ENCODE data around the gene SLC34A1. TPM values are rescaled to one million over a fixed set of nuclear protein-coding genes. Genes with fewer than 3 reads are reported as not detected.

Gene SLC34A1
- total and polyA plus RNA-seq, 4 donors, result 0.23 to 1.0 (median 0.47) TPM

GRCh38 chr5:177434437-177434836 is 50.2 kb downstream of the SLC34A1 start (continued):
- TF ChIP-seq CTCF (IDR thresholded peaks at IDR 0.05; ENCODE audit: low read depth, low read length, missing input control), result no peak

DNA sequence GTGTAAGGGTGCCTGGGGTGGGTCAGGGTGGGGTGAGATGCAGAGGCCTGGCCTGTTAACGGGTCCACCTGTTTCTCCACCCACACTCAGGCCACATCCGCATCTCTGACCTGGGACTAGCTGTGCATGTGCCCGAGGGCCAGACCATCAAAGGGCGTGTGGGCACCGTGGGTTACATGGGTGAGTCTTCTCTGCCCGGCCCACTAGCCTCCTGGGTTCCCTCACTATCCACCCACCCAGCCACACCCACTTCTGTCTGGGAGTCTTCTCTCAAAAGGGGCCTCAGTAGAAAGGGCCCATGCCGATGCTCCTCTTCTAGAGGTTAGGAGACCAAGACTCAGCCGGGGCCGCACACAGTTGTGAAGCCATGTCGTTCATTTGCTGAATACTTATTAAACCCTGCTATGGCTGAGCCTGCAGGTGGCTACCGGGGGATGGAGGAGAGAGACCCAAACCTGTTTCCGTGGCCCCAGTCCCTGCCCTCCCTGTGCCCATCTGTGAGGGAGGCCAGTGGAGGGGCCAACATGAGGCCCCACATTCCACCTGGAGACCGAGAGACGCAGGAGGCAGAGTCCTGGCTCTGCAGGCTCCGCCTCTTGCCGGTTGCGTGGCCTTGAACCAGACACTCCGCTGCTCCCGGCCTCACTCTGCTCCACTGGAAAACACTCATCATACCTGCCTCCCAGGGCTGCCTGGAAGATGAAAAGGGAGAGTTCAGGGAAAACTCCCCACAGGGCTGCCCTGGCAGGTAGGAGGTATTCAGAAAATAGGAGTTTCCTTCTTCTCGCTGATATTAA is 50.9 kb downstream of the SLC34A1 start:
- Histone ChIP-seq H3K27ac (ENCODE audit: low read depth in 1 of 2, low read length in 2 of 2) (no peak overlapping the region), H3K4me1 (ENCODE audit: control insufficient read depth in 4 of 4, insufficient read depth in 4 of 4, low read length in 3 of 4) (peaks cover 0 to 6% (median 0%) of the 10 kb centered on the region in 4 donors), H3K36me3 (ENCODE audit: control insufficient read depth in 4 of 4, insufficient read depth in 3 of 4, low read depth in 1 of 4, low read length in 3 of 4) (peaks cover 6 to 29% (median 19%) of the 10 kb centered on the region in 4 donors), H3K9ac (ENCODE audit: low read depth in 1 of 2, low read length in 2 of 2) (no peak overlapping the region), H3K27me3 (ENCODE audit: control insufficient read depth in 4 of 4, insufficient read depth in 4 of 4, low read length in 3 of 4) (no peaks in the 10 kb centered on the region), H3K4me3 (ENCODE audit: low read depth in 1 of 3, low read length in 3 of 3) (no peak overlapping the region), H3K9me3 (ENCODE audit: control insufficient read depth in 4 of 4, low read length in 3 of 4) (no peaks in the 10 kb centered on the region)
- no peak for DNase-seq (ENCODE audit: low spot score)
- TF ChIP-seq MAX (IDR thresholded peaks at IDR 0.05), result no peak
- TF ChIP-seq RXRA (IDR thresholded peaks at IDR 0.05), result no peak
- TF ChIP-seq FOXA1 (IDR thresholded peaks at IDR 0.05), result no peak
- no peak for TF ChIP-seq EGR1 (IDR thresholded peaks at IDR 0.05; ENCODE audit: low read depth in 2 of 2)
- no peak for TF ChIP-seq YY1 (IDR thresholded peaks at IDR 0.05)
- TF ChIP-seq TAF1 (conservative IDR thresholded peaks at IDR 0.05), result no peak
- no peak for TF ChIP-seq RAD21 (IDR thresholded peaks at IDR 0.05)
- TF ChIP-seq FOXA2 (IDR thresholded peaks at IDR 0.05), result no peak
- TF ChIP-seq SP1 (IDR thresholded peaks at IDR 0.05), result no peak
- TF ChIP-seq NR2F2 (IDR thresholded peaks at IDR 0.05), result no peak
- TF ChIP-seq GABPA (IDR thresholded peaks at IDR 0.05 in 1 of 2, conservative IDR thresholded peaks at IDR 0.05 in 1 of 2), result no peak
- WGBS, result 96% methylated on average over 20 of the region's 20 CpGs

- Histone ChIP-seq H3K9me3 (ENCODE audit: control insufficient read depth in 4 of 4, low read length in 3 of 4) (no peaks in the 10 kb centered on the region), H3K9ac (ENCODE audit: low read depth in 1 of 2, low read length in 2 of 2) (no peak overlapping the region), H3K27me3 (ENCODE audit: control insufficient read depth in 4 of 4, insufficient read depth in 4 of 4, low read length in 3 of 4) (no peaks in the 10 kb centered on the region), H3K4me1 (ENCODE audit: control insufficient read depth in 4 of 4, insufficient read depth in 4 of 4, low read length in 3 of 4) (peaks cover 0 to under 1% (median 0%) of the 10 kb centered on the region in 4 donors), H3K36me3 (ENCODE audit: control insufficient read depth in 4 of 4, insufficient read depth in 3 of 4, low read depth in 1 of 4, low read length in 3 of 4) (peaks cover 6 to 35% (median 19%) of the 10 kb centered on the region in 4 donors), H3K4me3 (ENCODE audit: low read depth in 1 of 3, low read length in 3 of 3) (no peak overlapping the region), H3K27ac (ENCODE audit: low read depth in 1 of 2, low read length in 2 of 2) (no peak overlapping the region)
- 95% methylated on average over 37 of the region's 37 CpGs for WGBS
- DNase-seq (ENCODE audit: low spot score), result no peak
- TF ChIP-seq JUND (IDR thresholded peaks at IDR 0.05), result no peak
- TF ChIP-seq YY1 (IDR thresholded peaks at IDR 0.05), result no peak
- TF ChIP-seq ZBTB33 (IDR thresholded peaks at IDR 0.05), result no peak
- TF ChIP-seq RXRA (IDR thresholded peaks at IDR 0.05), result no peak
- no peak for TF ChIP-seq HNF4G (IDR thresholded peaks at IDR 0.05)
- TF ChIP-seq, protein P1, sequence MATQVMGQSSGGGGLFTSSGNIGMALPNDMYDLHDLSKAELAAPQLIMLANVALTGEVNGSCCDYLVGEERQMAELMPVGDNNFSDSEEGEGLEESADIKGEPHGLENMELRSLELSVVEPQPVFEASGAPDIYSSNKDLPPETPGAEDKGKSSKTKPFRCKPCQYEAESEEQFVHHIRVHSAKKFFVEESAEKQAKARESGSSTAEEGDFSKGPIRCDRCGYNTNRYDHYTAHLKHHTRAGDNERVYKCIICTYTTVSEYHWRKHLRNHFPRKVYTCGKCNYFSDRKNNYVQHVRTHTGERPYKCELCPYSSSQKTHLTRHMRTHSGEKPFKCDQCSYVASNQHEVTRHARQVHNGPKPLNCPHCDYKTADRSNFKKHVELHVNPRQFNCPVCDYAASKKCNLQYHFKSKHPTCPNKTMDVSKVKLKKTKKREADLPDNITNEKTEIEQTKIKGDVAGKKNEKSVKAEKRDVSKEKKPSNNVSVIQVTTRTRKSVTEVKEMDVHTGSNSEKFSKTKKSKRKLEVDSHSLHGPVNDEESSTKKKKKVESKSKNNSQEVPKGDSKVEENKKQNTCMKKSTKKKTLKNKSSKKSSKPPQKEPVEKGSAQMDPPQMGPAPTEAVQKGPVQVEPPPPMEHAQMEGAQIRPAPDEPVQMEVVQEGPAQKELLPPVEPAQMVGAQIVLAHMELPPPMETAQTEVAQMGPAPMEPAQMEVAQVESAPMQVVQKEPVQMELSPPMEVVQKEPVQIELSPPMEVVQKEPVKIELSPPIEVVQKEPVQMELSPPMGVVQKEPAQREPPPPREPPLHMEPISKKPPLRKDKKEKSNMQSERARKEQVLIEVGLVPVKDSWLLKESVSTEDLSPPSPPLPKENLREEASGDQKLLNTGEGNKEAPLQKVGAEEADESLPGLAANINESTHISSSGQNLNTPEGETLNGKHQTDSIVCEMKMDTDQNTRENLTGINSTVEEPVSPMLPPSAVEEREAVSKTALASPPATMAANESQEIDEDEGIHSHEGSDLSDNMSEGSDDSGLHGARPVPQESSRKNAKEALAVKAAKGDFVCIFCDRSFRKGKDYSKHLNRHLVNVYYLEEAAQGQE (IDR thresholded peaks at IDR 0.05), result no peak
- TF ChIP-seq TAF1 (conservative IDR thresholded peaks at IDR 0.05), result no peak
- TF ChIP-seq EGR1 (IDR thresholded peaks at IDR 0.05; ENCODE audit: low read depth in 2 of 2), result no peak
- TF ChIP-seq HNF4A (conservative IDR thresholded peaks at IDR 0.05), result no peak
- TF ChIP-seq CTCF (IDR thresholded peaks at IDR 0.05; ENCODE audit: low read depth, low read length, missing input control), result no peak
- TF ChIP-seq, protein P2, sequence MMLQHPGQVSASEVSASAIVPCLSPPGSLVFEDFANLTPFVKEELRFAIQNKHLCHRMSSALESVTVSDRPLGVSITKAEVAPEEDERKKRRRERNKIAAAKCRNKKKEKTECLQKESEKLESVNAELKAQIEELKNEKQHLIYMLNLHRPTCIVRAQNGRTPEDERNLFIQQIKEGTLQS (IDR thresholded peaks at IDR 0.05), result no peak
- no peak for TF ChIP-seq FOXA1 (IDR thresholded peaks at IDR 0.05)
- no peak for TF ChIP-seq NR2F2 (IDR thresholded peaks at IDR 0.05)
- no peak for TF ChIP-seq RAD21 (IDR thresholded peaks at IDR 0.05)
These were observed 51.8 kb downstream of the SLC34A1 start for GRCh38 chr5:177435847-177436536.
